DOHH2 (cell line): Measurements from ENCODE around the gene CCDC12.

Experiments used
- H3F3A ChIP-seq: fragments of 200-600 bp; sonication (generic), shearing (Covaris generic); 2 replicates; pipeline ENCODE4 v1.6.0; 2016; ENCODE audit warnings: antibody characterized with exemption, mild to moderate bottlenecking; ENCODE audit not compliant: control insufficient read depth, insufficient read depth
- H3K27ac ChIP-seq: fragments of 200-600 bp; sonication (generic); 2 replicates; pipeline ENCODE4 v1.5.1; 2014; ENCODE audit warnings: low read depth, mild to moderate bottlenecking, low read length, moderate library complexity
- H3K27me3 ChIP-seq: fragments of 200-600 bp; sonication (generic); 2 replicates; pipeline ENCODE4 v1.6.1; 2014; ENCODE audit warnings: mild to moderate bottlenecking, low read length, mixed read lengths; ENCODE audit not compliant: control insufficient read depth
- H3K36me3 ChIP-seq: fragments of 200-600 bp; sonication (generic); 2 replicates; pipeline ENCODE4 v1.6.1; 2014; ENCODE audit warnings: mild to moderate bottlenecking, low read length, moderate library complexity, mixed read lengths; ENCODE audit not compliant: control insufficient read depth
- H3K4me1 ChIP-seq: fragments of 200-600 bp; sonication (generic); 2 replicates; pipeline ENCODE4 v1.6.1; 2014; ENCODE audit warnings: mild to moderate bottlenecking, low read length, mixed read lengths; ENCODE audit not compliant: control insufficient read depth
- H3K4me2 ChIP-seq: fragments of 200-600 bp; sonication (generic); 2 replicates; pipeline ENCODE4 v1.6.0; 2014; ENCODE audit warnings: mild to moderate bottlenecking, low read length, moderate library complexity
- H3K4me3 ChIP-seq: fragments of 200-600 bp; sonication (generic); 2 replicates; pipeline ENCODE4 v1.5.1; 2014; ENCODE audit warnings: mild to moderate bottlenecking, low read length, mixed read lengths
- H3K79me2 ChIP-seq: fragments of 200-600 bp; sonication (generic); 2 replicates; pipeline ENCODE4 v1.6.1; 2014; ENCODE audit warnings: mild to moderate bottlenecking, low read length, mixed read lengths; ENCODE audit not compliant: control insufficient read depth
- H3K9me2 ChIP-seq: fragments of 200-600 bp; sonication (generic); replicated peaks from 2 replicates; pipeline ENCODE4 v1.6.1; 2014; ENCODE audit warnings: mild to moderate bottlenecking, low read length, mixed read lengths; ENCODE audit not compliant: control insufficient read depth
- H3K9me3 ChIP-seq: fragments of 200-600 bp; sonication (generic); 2 replicates; pipeline ENCODE4 v1.6.1; 2014; ENCODE audit warnings: antibody characterized with exemption, low read length, mixed read lengths; ENCODE audit not compliant: control insufficient read depth, insufficient read depth
- H4K20me1 ChIP-seq: fragments of 200-600 bp; sonication (generic); 2 replicates; pipeline ENCODE4 v1.6.0; 2014; ENCODE audit warnings: low read depth, mild to moderate bottlenecking, antibody characterized with exemption, low read length, moderate library complexity; ENCODE audit not compliant: control insufficient read depth, insufficient read depth
- CTCF ChIP-seq: fragments of 200-600 bp; sonication (generic); IDR thresholded peaks from one replicate; pipeline ENCODE4 v1.5.1; 2014; ENCODE audit warnings: antibody characterized with exemption, mild to moderate bottlenecking, low read depth, low read length; ENCODE audit not compliant: poor library complexity, severe bottlenecking
- EZH2phosphoT487 ChIP-seq: fragments of 200-600 bp; sonication (generic); IDR thresholded peaks from 2 replicates; pipeline ENCODE4 v1.6.1; 2017; ENCODE audit warnings: borderline replicate concordance, mild to moderate bottlenecking, antibody characterized with exemption, low read length, moderate library complexity, mixed read lengths

The CCDC12 gene

GRCh38 chr3:46916278-46916677 is 60.3 kb downstream of the CCDC12 start:
- TF ChIP-seq EZH2phosphoT487 (no peak), CTCF (no peak)

GRCh38 chr3:46915297-46915822 is 61.2 kb downstream of the CCDC12 start:
- Histone ChIP-seq H4K20me1 (no peaks in the 10 kb centered on the region), H3K27ac (no peak overlapping the region), H3K4me2 (no peak overlapping the region), H3F3A (peaks cover 14% of the 10 kb centered on the region), H3K4me1 (no peaks in the 10 kb centered on the region), H3K36me3 (peaks cover 31% of the 10 kb centered on the region), H3K4me3 (no peak overlapping the region), H3K27me3 (no peaks in the 10 kb centered on the region), H3K9me2 (no peaks in the 10 kb centered on the region), H3K9me3 (no peaks in the 10 kb centered on the region), H3K79me2 (no peaks in the 10 kb centered on the region)
- no peak for TF ChIP-seq CTCF
- TF ChIP-seq EZH2phosphoT487 = no peak

More at GRCh38 chr3:46916278-46916677, 60.3 kb downstream of the CCDC12 start:
- Histone ChIP-seq H3K79me2 (no peaks in the 10 kb centered on the region), H3K4me1 (no peaks in the 10 kb centered on the region), H3K9me2 (no peaks in the 10 kb centered on the region), H3K27me3 (no peaks in the 10 kb centered on the region), H3K4me2 (no peak overlapping the region), H3F3A (peaks cover 14% of the 10 kb centered on the region), H3K27ac (no peak overlapping the region), H4K20me1 (no peaks in the 10 kb centered on the region), H3K9me3 (no peaks in the 10 kb centered on the region), H3K36me3 (peaks cover 40% of the 10 kb centered on the region), H3K4me3 (no peak overlapping the region)

GRCh38 chr3:46914849-46915248 is 61.7 kb downstream of the CCDC12 start:
- H3K4me3 ChIP-seq = no peak overlapping the region
- TF ChIP-seq CTCF = no peak
- no peak for TF ChIP-seq EZH2phosphoT487
- H3K36me3 ChIP-seq = peaks cover 26% of the 10 kb centered on the region
- H4K20me1 ChIP-seq = no peaks in the 10 kb centered on the region
- H3F3A ChIP-seq = peaks cover 14% of the 10 kb centered on the region
- H3K4me1 ChIP-seq = peaks cover 1% of the 10 kb centered on the region
- no peak overlapping the region for H3K4me2 ChIP-seq
- no peaks in the 10 kb centered on the region for H3K9me3 ChIP-seq
- H3K27me3 ChIP-seq = no peaks in the 10 kb centered on the region
- H3K9me2 ChIP-seq = no peaks in the 10 kb centered on the region
- H3K27ac ChIP-seq = no peak overlapping the region
- no peaks in the 10 kb centered on the region for H3K79me2 ChIP-seq
